Transverse colon (tissue), 4 donors: Measurements from ENCODE around the gene GPR156.

ENCODE experiments used
- POLR2A ChIP-seq: fragments of 450-650 bp; IDR thresholded peaks from one replicate; pipeline ENCODE4 v1.6.1; 2016; ENCODE audit warnings: antibody characterized with exemption, mild to moderate bottlenecking, moderate library complexity
- POLR2AphosphoS5 ChIP-seq, 3 donors: sonication (generic); formaldehyde crosslinking; IDR thresholded peaks; one replicate each; pipeline ENCODE4 v1.6.1; 2016; ENCODE audit warnings: antibody characterized with exemption in 3 of 3
- TF ChIP-seq, protein P1 (sequence below), 5 experiments: fragments of 200-600 bp in 3 of 5; fragments of 450-650 bp in 2 of 5; sonication (generic) in 3 of 5; IDR thresholded peaks; 1 replicate in 2 of 5; 2 replicates in 3 of 5; pipeline ENCODE4 v1.5.1; 2016 to 2017; ENCODE audit warnings: antibody characterized with exemption in 5 of 5, inconsistent platforms in 3 of 5, mild to moderate bottlenecking in 2 of 5, moderate library complexity in 1 of 5

DNA sequence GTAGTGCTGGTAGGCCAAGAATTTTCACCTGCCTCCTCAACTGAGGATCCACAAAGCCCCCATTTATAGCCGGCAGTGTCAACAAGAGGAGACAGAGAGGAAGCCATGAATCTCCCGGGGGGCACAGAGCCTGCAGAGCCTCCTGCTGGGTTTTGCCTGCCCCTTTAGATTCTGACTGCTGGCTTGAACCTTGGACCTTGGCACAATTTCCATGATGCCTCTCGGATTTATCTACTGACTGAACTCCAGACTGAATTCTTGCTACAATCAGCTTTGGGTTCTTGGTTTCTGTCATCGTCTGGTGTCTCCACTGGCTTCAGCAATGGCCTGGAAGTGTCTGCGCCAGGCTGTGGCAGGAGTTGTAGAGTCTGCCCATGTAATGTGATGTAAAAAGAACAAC is 80.7 kb downstream of the GPR156 start:
- TF ChIP-seq, protein P1, sequence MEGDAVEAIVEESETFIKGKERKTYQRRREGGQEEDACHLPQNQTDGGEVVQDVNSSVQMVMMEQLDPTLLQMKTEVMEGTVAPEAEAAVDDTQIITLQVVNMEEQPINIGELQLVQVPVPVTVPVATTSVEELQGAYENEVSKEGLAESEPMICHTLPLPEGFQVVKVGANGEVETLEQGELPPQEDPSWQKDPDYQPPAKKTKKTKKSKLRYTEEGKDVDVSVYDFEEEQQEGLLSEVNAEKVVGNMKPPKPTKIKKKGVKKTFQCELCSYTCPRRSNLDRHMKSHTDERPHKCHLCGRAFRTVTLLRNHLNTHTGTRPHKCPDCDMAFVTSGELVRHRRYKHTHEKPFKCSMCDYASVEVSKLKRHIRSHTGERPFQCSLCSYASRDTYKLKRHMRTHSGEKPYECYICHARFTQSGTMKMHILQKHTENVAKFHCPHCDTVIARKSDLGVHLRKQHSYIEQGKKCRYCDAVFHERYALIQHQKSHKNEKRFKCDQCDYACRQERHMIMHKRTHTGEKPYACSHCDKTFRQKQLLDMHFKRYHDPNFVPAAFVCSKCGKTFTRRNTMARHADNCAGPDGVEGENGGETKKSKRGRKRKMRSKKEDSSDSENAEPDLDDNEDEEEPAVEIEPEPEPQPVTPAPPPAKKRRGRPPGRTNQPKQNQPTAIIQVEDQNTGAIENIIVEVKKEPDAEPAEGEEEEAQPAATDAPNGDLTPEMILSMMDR (IDR thresholded peaks at IDR 0.05) = no peak
- TF ChIP-seq POLR2AphosphoS5 (IDR thresholded peaks at IDR 0.05) (no peak), POLR2A (no peak)
